CD4-positive, alpha-beta T cell treated with Interleukin-4 for 1 hour (primary cell): ENCODE data around the gene RCBTB1.
"Not testable (repeated sequence)": the region's sequence is repeated elsewhere in the genome, so short reads cannot be mapped to it uniquely, and the experiment has no call there.

ENCODE experiments used
- DNase-seq, 2 donors: peaks; one replicate each; pipeline ENCODE4 v3.0.0-alpha.2; 2020 to 2022

Gene RCBTB1

GRCh38 chr13:49585220-49586157 is at the start of gene RCBTB1:
RCBTB1 (minus strand) TSS chr13:49585558; CDS start chr13:49567279, 18,279 bp downstream.
- DNase-seq, result peak; percentile 61 to 70

GRCh38 chr13:49633710-49634109 is 48.4 kb upstream of the RCBTB1 start:
- no peak for DNase-seq

- DNase-seq, result no peak
These were observed 46.8 kb upstream of the RCBTB1 start for GRCh38 chr13:49632156-49632555.

GRCh38 chr13:49630580-49630979 is 45.2 kb upstream of the RCBTB1 start:
- DNase-seq, result no peak

GRCh38 chr13:49629947-49630346 is 44.6 kb upstream of the RCBTB1 start:
- no peak for DNase-seq

- no peak for DNase-seq
These were observed 44.0 kb upstream of the RCBTB1 start for GRCh38 chr13:49629196-49629938.

GRCh38 chr13:49627831-49628652 is 42.7 kb upstream of the RCBTB1 start, which contains the start of gene ARL11:
ARL11 (plus strand) TSS chr13:49628507; CDS start chr13:49630448, 1,941 bp downstream.
- peak; percentile 41 to 79 for DNase-seq

GRCh38 chr13:49625392-49626079 is 40.2 kb upstream of the RCBTB1 start:
- no peak for DNase-seq

GRCh38 chr13:49624229-49624628 is 38.9 kb upstream of the RCBTB1 start:
- DNase-seq, result no peak

- no peak for DNase-seq
These were observed 37.0 kb upstream of the RCBTB1 start for GRCh38 chr13:49622174-49622946.

- no peak for DNase-seq
These were observed 34.8 kb upstream of the RCBTB1 start for GRCh38 chr13:49620170-49620621.

- no peak for DNase-seq
These were observed 31.3 kb upstream of the RCBTB1 start for GRCh38 chr13:49616676-49617065.

GRCh38 chr13:49615836-49616675 is 30.7 kb upstream of the RCBTB1 start:
- DNase-seq, result no peak

GRCh38 chr13:49612042-49612441 is 26.7 kb upstream of the RCBTB1 start:
- not testable (repeated sequence) for DNase-seq

- DNase-seq, result no peak
These were observed 24.8 kb upstream of the RCBTB1 start for GRCh38 chr13:49610176-49610575.

GRCh38 chr13:49608651-49609331 is 23.4 kb upstream of the RCBTB1 start:
- no peak for DNase-seq

- no peak for DNase-seq
These were observed 22.4 kb upstream of the RCBTB1 start for GRCh38 chr13:49607761-49608160.

- peak; percentile 83 to 84 for DNase-seq
These were observed 21.6 kb upstream of the RCBTB1 start for GRCh38 chr13:49606747-49607648.

GRCh38 chr13:49604570-49604969 is 19.2 kb upstream of the RCBTB1 start:
- DNase-seq, result no peak
